H9 (cell line): ENCODE results near the gene PDCD11. TPM values are rescaled to one million over a fixed set of nuclear protein-coding genes. Genes with fewer than 3 reads are reported as not detected.

ENCODE experiments used
- DNase-seq: peaks from one replicate; pipeline ENCODE4 v3.0.0-alpha.2; 2017
- H2AFZ ChIP-seq: one replicate; pipeline ENCODE4 v1.6.1; 2013; ENCODE audit warnings: mild to moderate bottlenecking, low read length, control low read depth, moderate library complexity
- H2AK5ac ChIP-seq: 2 replicates; pipeline ENCODE4 v1.6.1; 2013; ENCODE audit warnings: low read length, control low read depth, mixed read lengths; ENCODE audit not compliant: insufficient read length
- H2BK120ac ChIP-seq: one replicate; pipeline ENCODE4 v1.6.1; 2013; ENCODE audit warnings: low read depth, mild to moderate bottlenecking, low read length, control low read depth, inconsistent platforms; ENCODE audit not compliant: poor library complexity, severe bottlenecking
- H2BK12ac ChIP-seq: 2 replicates; pipeline ENCODE4 v1.6.1; 2013; ENCODE audit warnings: low read length, control low read depth, mixed read lengths, low read depth; ENCODE audit not compliant: insufficient read length
- H2BK15ac ChIP-seq: 2 replicates; pipeline ENCODE4 v1.6.1; 2013; ENCODE audit warnings: low read depth, low read length, control low read depth
- H2BK20ac ChIP-seq: one replicate; pipeline ENCODE4 v1.6.1; 2013; ENCODE audit warnings: low read depth, mild to moderate bottlenecking, low read length, control low read depth, inconsistent platforms; ENCODE audit not compliant: poor library complexity, severe bottlenecking
- H2BK5ac ChIP-seq: 2 replicates; pipeline ENCODE4 v1.6.1; 2013; ENCODE audit warnings: low read length, control low read depth, mixed read lengths; ENCODE audit not compliant: insufficient read length
- H3K14ac ChIP-seq: 2 replicates; pipeline ENCODE4 v1.6.1; 2013; ENCODE audit warnings: low read length, control low read depth; ENCODE audit not compliant: insufficient read depth
- H3K18ac ChIP-seq: 2 replicates; pipeline ENCODE4 v1.6.1; 2013; ENCODE audit warnings: low read depth, mild to moderate bottlenecking, mixed read lengths, low read length, control low read depth; ENCODE audit not compliant: insufficient read length
- H3K23ac ChIP-seq: 2 replicates; pipeline ENCODE4 v1.6.1; 2013; ENCODE audit warnings: low read length, control low read depth, mixed read lengths, low read depth; ENCODE audit not compliant: insufficient read length
- H3K23me2 ChIP-seq: 2 replicates; pipeline ENCODE4 v1.6.1; 2013; ENCODE audit warnings: low read depth, mild to moderate bottlenecking, mixed read lengths, low read length, control low read depth; ENCODE audit not compliant: insufficient read length, poor library complexity, severe bottlenecking
- H3K27ac ChIP-seq: 2 replicates; pipeline ENCODE4 v1.5.1; 2013; ENCODE audit warnings: low read length, control low read depth, mixed read lengths, low read depth; ENCODE audit not compliant: insufficient read length
- H3K27me3 ChIP-seq: 2 replicates; pipeline ENCODE4 v1.6.1; 2013; ENCODE audit warnings: low read length, control low read depth, inconsistent platforms; ENCODE audit not compliant: insufficient read depth
- H3K4ac ChIP-seq: 2 replicates; pipeline ENCODE4 v1.6.1; 2013; ENCODE audit warnings: low read depth, mild to moderate bottlenecking, control low read depth, inconsistent platforms, low read length, moderate library complexity
- H3K4me1 ChIP-seq: 2 replicates; pipeline ENCODE4 v1.6.1; 2013; ENCODE audit warnings: low read length, control low read depth, inconsistent platforms; ENCODE audit not compliant: insufficient read depth
- H3K4me2 ChIP-seq: 2 replicates; pipeline ENCODE4 v1.6.1; 2013; ENCODE audit warnings: low read length, control low read depth, mixed read lengths; ENCODE audit not compliant: insufficient read length, insufficient read depth
- H3K56ac ChIP-seq: 2 replicates; pipeline ENCODE4 v1.6.1; 2013; ENCODE audit warnings: low read depth, mild to moderate bottlenecking, mixed read lengths, low read length, control low read depth; ENCODE audit not compliant: insufficient read length
- H3K79me1 ChIP-seq: 2 replicates; pipeline ENCODE4 v1.6.1; 2013; ENCODE audit warnings: low read depth, mild to moderate bottlenecking, moderate library complexity, low read length, control low read depth, inconsistent platforms; ENCODE audit not compliant: insufficient read depth, poor library complexity, severe bottlenecking
- H3K79me2 ChIP-seq: 2 replicates; pipeline ENCODE4 v1.6.1; 2013; ENCODE audit warnings: low read length, control low read depth, inconsistent platforms; ENCODE audit not compliant: insufficient read depth
- H3K9ac ChIP-seq: 2 replicates; pipeline ENCODE4 v1.6.1; 2013; ENCODE audit warnings: low read length, control low read depth, mixed read lengths; ENCODE audit not compliant: insufficient read length; ENCODE audit errors: extremely low read depth
- H3K9me3 ChIP-seq: one replicate; pipeline ENCODE4 v1.6.1; 2013; ENCODE audit warnings: low read depth, low read length, inconsistent platforms; ENCODE audit not compliant: control insufficient read depth
- H3T11ph ChIP-seq: one replicate; pipeline ENCODE4 v1.6.1; 2013; ENCODE audit warnings: mild to moderate bottlenecking, low read length, control low read depth, inconsistent platforms
- H4K20me1 ChIP-seq: one replicate; pipeline ENCODE4 v1.6.1; 2013; ENCODE audit not compliant: control insufficient read depth, insufficient read length, insufficient read depth
- H4K5ac ChIP-seq: 2 replicates; pipeline ENCODE4 v1.6.1; 2013; ENCODE audit warnings: low read depth, mild to moderate bottlenecking, mixed read lengths, low read length, control low read depth; ENCODE audit not compliant: insufficient read length
- H4K8ac ChIP-seq: replicated peaks from 2 replicates; pipeline ENCODE4 v1.6.1; 2013; ENCODE audit warnings: low read length, control low read depth, mixed read lengths, low read depth; ENCODE audit not compliant: insufficient read length
- H4K91ac ChIP-seq: 2 replicates; pipeline ENCODE4 v1.6.1; 2013; ENCODE audit warnings: low read depth, mild to moderate bottlenecking, moderate library complexity, mixed read lengths, low read length, control low read depth; ENCODE audit not compliant: insufficient read length
- H3K27ac Mint-ChIP-seq, 3 experiments: 2 replicates in 2 of 3; 3 replicates in 1 of 3; pipeline ENCODE4 v1.8.0; 2020 to 2021; ENCODE audit warnings: mixed read lengths in 3 of 3, mild to moderate bottlenecking in 1 of 3, moderate library complexity in 1 of 3
- H3K27me3 Mint-ChIP-seq: 2 replicates; pipeline ENCODE4 v1.8.0; 2021; ENCODE audit warnings: low read depth, mild to moderate bottlenecking, moderate library complexity, mixed read lengths
- H3K36me3 Mint-ChIP-seq, 3 experiments: 2 replicates in 2 of 3; 3 replicates in 1 of 3; pipeline ENCODE4 v1.8.0; 2020 to 2021; ENCODE audit warnings: low read depth in 3 of 3, mixed read lengths in 3 of 3; ENCODE audit not compliant: insufficient read depth in 1 of 3
- H3K4me1 Mint-ChIP-seq, 2 experiments: 2 replicates each; pipeline ENCODE4 v1.8.0; 2020; ENCODE audit warnings: mixed read lengths in 2 of 2
- H3K4me3 Mint-ChIP-seq, 2 experiments: 2 replicates in 1 of 2; 3 replicates in 1 of 2; pipeline ENCODE4 v1.8.0; 2020 to 2021; ENCODE audit warnings: mild to moderate bottlenecking in 2 of 2, mixed read lengths in 2 of 2, moderate library complexity in 1 of 2
- H3K9me3 Mint-ChIP-seq, 2 experiments: 2 replicates in 1 of 2; 3 replicates in 1 of 2; pipeline ENCODE4 v1.8.0; 2020; ENCODE audit warnings: mild to moderate bottlenecking in 2 of 2, mixed read lengths in 2 of 2, moderate library complexity in 1 of 2
- CTCF ChIP-seq: fragments of 200-600 bp; sonication (generic); conservative IDR thresholded peaks from 3 replicates; pipeline ENCODE4 v1.8.0; 2021; ENCODE audit warnings: antibody characterized with exemption, mild to moderate bottlenecking
- WGBS: extraction: QIAGEN DNeasy Blood & Tissue Kit; methylation state at CpG from one replicate; pipeline ENCODE4 v1.1.7; 2013; ENCODE audit warnings: missing lambda C conversion rate, low lambda C conversion rate, mixed read lengths; ENCODE audit not compliant: insufficient read length; ENCODE audit errors: extremely low coverage; 5-methylcytosine and 5-hydroxymethylcytosine counted together
- total RNA-seq: library from RNA; stranded (reverse); gene quantifications from 2 replicates; pipeline ENCODE4 v1.2.1, GENCODE V29; 2021

The PDCD11 gene
- total RNA-seq, 1 experiment from 2014 or later = 99.5 TPM

GRCh38 chr10:103448746-103449145, 52.3 kb downstream of the PDCD11 start:
- no peak for TF ChIP-seq CTCF
- peaks cover 4 to 11% of the 10 kb centered on the region in 2 experiments; a peak in 3 of 4 replicates for H3K4me1 Mint-ChIP-seq
- H3K27ac ChIP-seq = no peak overlapping the region
- no peak overlapping the region for H3K9ac ChIP-seq
- H2AFZ ChIP-seq = no peak overlapping the region
- no peak for DNase-seq
- no peak overlapping the region for H3T11ph ChIP-seq
- no peak overlapping the region for H2BK15ac ChIP-seq
- no peaks in the 10 kb centered on the region for H3K9me3 ChIP-seq
- no peak overlapping the region for H3K23ac ChIP-seq
- H4K8ac ChIP-seq = no peak overlapping the region
- no peaks in the 10 kb centered on the region for H3K9me3 Mint-ChIP-seq
- no peak overlapping the region for H3K56ac ChIP-seq
- H3K27ac Mint-ChIP-seq = peak overlapping the region in 1 of 3 experiments; percentile 73; a peak in 2 of 7 replicates
- no peak overlapping the region for H3K4ac ChIP-seq
- no peaks in the 10 kb centered on the region for H3K27me3 Mint-ChIP-seq
- H2BK120ac ChIP-seq = no peak overlapping the region
- no peaks in the 10 kb centered on the region for H3K4me1 ChIP-seq
- no peaks in the 10 kb centered on the region for H3K79me2 ChIP-seq
- H3K23me2 ChIP-seq = no peaks in the 10 kb centered on the region
- no peaks in the 10 kb centered on the region for H3K27me3 ChIP-seq
- no peak overlapping the region for H2BK12ac ChIP-seq
- no peak overlapping the region for H2BK20ac ChIP-seq
- no peak overlapping the region for H3K18ac ChIP-seq
- H4K5ac ChIP-seq = no peak overlapping the region
- no peak overlapping the region for H3K4me2 ChIP-seq
- H3K79me1 ChIP-seq = no peaks in the 10 kb centered on the region
- no peak overlapping the region for H4K91ac ChIP-seq
- H3K4me3 Mint-ChIP-seq = no peak overlapping the region
- H3K36me3 Mint-ChIP-seq = peaks cover 23 to 53% (median 47%) of the 10 kb centered on the region in 3 experiments
- whole genome bisulfite sequencing = no CpG with 5 or more reads among the region's 1 CpG
- H2BK5ac ChIP-seq = no peak overlapping the region
- no peaks in the 10 kb centered on the region for H4K20me1 ChIP-seq
- no peak overlapping the region for H2AK5ac ChIP-seq
- no peak overlapping the region for H3K14ac ChIP-seq
